SK-N-MC (cell line): ENCODE measurements around the gene SCYL1.

Experiments used
- DNase-seq: peaks from one replicate; pipeline ENCODE4 v3.0.0-alpha.2; 2011; ENCODE audit warnings: low read depth, low spot score
- H3K27ac ChIP-seq: fragments of 200-600 bp; sonication (generic); 2 replicates; pipeline ENCODE4 v1.5.1; 2016; ENCODE audit warnings: mixed run types
- H3K36me3 ChIP-seq: fragments of 200-600 bp; sonication (generic); 2 replicates; pipeline ENCODE4 v1.6.1; 2017; ENCODE audit warnings: antibody characterized with exemption, low read length, mixed read lengths; ENCODE audit not compliant: insufficient read depth
- H3K4me3 ChIP-seq: fragments of 200-600 bp; sonication (generic); 2 replicates; pipeline ENCODE4 v1.5.1; 2016
- H3K9ac ChIP-seq: fragments of 200-600 bp; sonication (generic); 2 replicates; pipeline ENCODE4 v1.8.0; 2017; ENCODE audit warnings: mixed run types, mixed read lengths; ENCODE audit not compliant: insufficient read length
- H3K9me3 ChIP-seq: fragments of 200-600 bp; sonication (generic); 2 replicates; pipeline ENCODE4 v1.6.1; 2017; ENCODE audit warnings: low read depth, mild to moderate bottlenecking, antibody characterized with exemption, low read length, moderate library complexity, mixed read lengths
- EZH2 ChIP-seq: fragments of 200-600 bp; sonication (generic); IDR thresholded peaks from one replicate; pipeline ENCODE4 v1.6.1; 2017; ENCODE audit warnings: antibody characterized with exemption
- FOXP2 ChIP-seq: optimal IDR thresholded peaks from 2 replicates; pipeline ENCODE3; 2011; ENCODE audit warnings: mild to moderate bottlenecking, moderate library complexity; ENCODE audit not compliant: insufficient read depth; ENCODE audit errors: extremely low read length, control extremely low read depth
- POLR2AphosphoS5 ChIP-seq: IDR thresholded peaks from 2 replicates; pipeline ENCODE4 v1.6.1; 2012; ENCODE audit warnings: mild to moderate bottlenecking, low read depth, low read length, borderline replicate concordance

SCYL1 gene

DNA sequence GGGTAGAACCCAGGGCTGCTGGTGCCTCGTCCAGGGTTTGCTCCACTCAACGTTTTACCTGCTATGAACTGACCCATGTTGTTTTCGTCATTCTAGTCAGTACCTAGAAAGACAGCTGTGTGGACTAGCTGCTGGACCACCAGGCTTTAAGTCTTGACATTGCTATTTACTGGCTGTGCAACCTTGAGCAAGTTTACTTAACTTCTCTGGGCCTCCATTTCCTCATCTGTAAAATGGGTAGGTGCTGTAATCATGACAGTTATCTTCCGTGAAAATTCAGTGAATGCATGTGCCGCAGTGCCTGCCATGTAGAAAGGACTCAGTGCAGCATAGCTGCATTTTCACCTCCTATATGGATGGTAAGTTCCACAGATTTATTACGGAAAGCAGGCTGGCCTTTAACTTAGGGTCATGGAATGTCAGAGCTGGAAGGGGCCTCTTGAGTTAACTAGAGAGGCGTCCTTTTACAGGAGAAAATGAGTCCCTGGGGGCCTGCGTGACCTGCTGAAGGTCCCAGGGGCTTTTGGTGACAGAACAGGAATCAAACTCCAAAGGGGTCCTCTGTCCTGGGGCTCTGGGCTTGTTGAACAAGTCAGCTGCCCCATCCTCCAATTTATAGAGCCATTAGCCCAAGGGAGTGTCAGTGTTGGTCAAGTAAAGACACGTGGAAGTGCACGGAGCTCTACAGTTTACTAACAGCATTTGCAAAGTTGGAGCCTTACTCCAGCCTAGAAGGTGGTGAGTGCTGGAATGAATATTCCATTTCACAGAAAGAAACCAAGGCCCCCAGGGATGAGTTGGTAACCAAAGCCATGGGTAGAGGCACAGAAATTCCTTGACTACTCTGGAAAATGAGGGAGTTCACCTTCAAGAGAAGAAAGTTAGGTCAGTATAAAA lies 38.1 kb upstream of the SCYL1 start:
- Histone ChIP-seq H3K36me3 (no peaks in the 10 kb centered on the region), H3K4me3 (no peak overlapping the region), H3K9me3 (no peaks in the 10 kb centered on the region), H3K9ac (no peak overlapping the region), H3K27ac (peak overlapping the region; percentile 74)
- TF ChIP-seq EZH2, result no peak
- no peak for TF ChIP-seq POLR2AphosphoS5
- TF ChIP-seq FOXP2, result no peak
- no peak for DNase-seq

DNA sequence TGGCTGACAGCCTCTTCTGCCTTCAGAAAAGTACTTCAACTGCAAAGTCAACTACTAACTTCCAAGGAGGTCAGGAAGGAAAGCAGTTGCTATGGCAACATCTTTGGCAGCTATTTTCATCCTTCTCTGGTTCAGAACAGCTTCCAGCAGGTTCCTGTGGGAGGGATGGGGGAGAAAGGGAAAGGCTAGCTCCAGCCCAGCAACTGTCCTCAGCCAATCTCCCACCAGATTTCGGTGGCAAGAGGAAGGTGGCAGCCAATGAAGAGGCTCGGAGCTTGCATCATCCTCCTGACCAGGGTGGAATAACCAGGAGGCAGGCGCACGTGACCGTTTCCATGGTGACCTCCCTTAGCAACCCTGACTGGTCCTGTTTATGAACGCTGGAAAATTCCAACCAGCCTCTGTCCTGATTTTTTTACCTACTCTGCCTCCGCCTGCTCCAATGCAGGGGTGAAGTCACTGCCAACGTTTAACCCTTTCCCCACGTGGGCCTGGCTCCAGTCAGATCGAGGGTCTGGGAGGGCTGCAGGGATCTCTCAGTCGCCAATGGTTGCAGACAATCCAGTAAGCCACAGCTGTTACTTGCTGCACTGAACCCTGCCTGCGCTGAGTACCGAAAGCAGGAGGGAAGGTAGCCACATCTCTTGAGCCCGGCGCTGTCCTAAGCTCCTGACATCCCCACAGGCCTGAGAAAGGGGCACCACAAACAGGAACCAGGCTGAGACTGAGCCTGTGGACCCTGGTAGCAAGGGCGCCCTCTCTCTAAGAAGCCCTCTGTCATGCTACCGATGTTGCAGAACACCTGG lies 37.2 kb upstream of the SCYL1 start:
- TF ChIP-seq FOXP2 (no peak), EZH2 (no peak), POLR2AphosphoS5 (no peak)

GRCh38 chr11:65488273-65489034 lies 36.4 kb upstream of the SCYL1 start:
- Histone ChIP-seq H3K9ac (no peak overlapping the region), H3K27ac (peak overlapping the region; percentile 85), H3K9me3 (no peaks in the 10 kb centered on the region), H3K4me3 (no peak overlapping the region), H3K36me3 (no peaks in the 10 kb centered on the region)
- no peak for TF ChIP-seq FOXP2
- TF ChIP-seq EZH2, result no peak
- TF ChIP-seq POLR2AphosphoS5, result no peak
- DNase-seq, result no peak

More for the DNA sequence above, 37.2 kb upstream of the SCYL1 start:
- peak overlapping the region; percentile 85 for H3K27ac ChIP-seq
- DNase-seq, result peak; percentile 94
- no peaks in the 10 kb centered on the region for H3K9me3 ChIP-seq
- no peaks in the 10 kb centered on the region for H3K36me3 ChIP-seq
- H3K9ac ChIP-seq, result no peak overlapping the region
- H3K4me3 ChIP-seq, result peak overlapping the region; percentile 61; the same call in 1 of the 2 replicates

DNA sequence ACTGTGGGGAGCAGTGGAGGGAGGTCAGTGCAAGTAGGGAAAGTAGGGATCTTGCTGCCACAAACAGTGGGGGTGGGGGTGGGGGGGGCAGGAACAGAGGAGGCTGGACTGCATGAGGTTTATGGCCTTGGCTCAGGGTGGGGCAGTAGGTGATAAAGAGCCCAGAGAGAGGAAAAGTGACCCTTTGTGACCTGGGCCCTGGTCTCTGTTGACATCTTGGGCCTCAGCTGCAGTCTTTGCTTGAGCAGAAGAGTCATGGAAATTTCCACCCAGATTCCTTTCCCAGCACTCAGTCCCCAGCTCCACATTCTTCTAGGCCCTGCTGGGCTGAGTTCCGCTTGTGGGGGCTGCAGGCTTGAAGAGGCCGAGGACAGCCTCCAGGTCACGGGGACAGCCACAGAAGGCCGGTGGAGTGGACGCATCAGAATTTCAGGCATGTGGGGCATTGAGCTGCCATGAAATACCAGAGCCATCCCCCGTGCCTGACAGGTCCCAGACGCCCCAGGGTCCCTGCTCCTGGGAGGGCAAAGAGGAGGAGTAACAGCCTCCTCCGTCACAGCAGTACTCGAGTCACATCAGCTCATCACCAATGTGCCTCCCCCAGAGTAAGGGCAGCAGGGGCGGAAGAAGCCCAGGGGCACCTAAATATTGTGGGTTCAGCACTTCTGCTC lies 35.7 kb upstream of the SCYL1 start:
- no peak for TF ChIP-seq FOXP2
- TF ChIP-seq POLR2AphosphoS5, result peak; percentile 29; the same call in 1 of the 2 replicates
- TF ChIP-seq EZH2, result no peak
- peak overlapping the region; percentile 15 for H3K9ac ChIP-seq
- no peaks in the 10 kb centered on the region for H3K36me3 ChIP-seq
- peak overlapping the region; percentile 85 for H3K27ac ChIP-seq
- no peak overlapping the region for H3K4me3 ChIP-seq
- no peak for DNase-seq
- no peaks in the 10 kb centered on the region for H3K9me3 ChIP-seq

DNA sequence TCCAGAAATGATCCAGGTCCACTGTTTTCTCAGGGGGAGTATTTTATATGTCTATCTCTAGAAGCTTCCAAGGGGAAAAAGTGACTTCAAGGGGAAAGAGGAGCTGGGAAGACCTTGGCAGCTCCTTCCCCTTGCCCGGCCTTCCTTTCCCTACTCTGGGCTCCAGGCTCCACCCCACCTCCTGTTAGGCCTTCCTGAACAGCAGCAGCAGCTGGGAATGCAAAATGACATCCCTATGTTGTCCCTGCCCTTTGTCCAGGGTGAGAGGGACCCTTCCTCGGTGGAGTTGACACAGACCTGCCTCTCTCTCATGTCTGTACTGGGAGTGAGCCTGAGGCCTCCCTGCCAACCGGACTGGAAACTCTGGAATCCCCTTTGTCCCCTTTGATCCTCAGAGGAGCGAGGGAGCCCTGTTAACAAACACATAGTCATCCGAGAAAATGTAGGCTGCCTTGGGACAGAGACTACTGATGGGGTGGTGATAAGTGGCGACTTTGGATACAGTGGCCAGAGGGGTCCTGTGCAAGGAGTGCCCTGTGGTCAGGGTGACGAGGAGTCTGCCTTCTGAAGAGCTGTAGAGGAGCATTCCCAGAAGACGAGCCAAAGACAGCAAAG lies 35.1 kb upstream of the SCYL1 start:
- peak overlapping the region; percentile 23 for H3K27ac ChIP-seq
- DNase-seq, result no peak
- H3K4me3 ChIP-seq, result no peak overlapping the region

GRCh38 chr11:65491163-65491465 lies 33.8 kb upstream of the SCYL1 start:
- no peaks in the 10 kb centered on the region for H3K9me3 ChIP-seq
- no peak overlapping the region for H3K4me3 ChIP-seq
- H3K9ac ChIP-seq, result peak overlapping the region; percentile 54
- peak overlapping the region; percentile 94 for H3K27ac ChIP-seq
- no peak for DNase-seq
- H3K36me3 ChIP-seq, result no peaks in the 10 kb centered on the region
- TF ChIP-seq EZH2 (no peak), POLR2AphosphoS5 (no peak), FOXP2 (no peak)

More for the DNA sequence above, 35.1 kb upstream of the SCYL1 start:
- TF ChIP-seq EZH2 (no peak), POLR2AphosphoS5 (0 out of 2 replicates have a peak, but pooled peaks have one; percentile 5), FOXP2 (no peak)
- no peaks in the 10 kb centered on the region for H3K9me3 ChIP-seq
- no peaks in the 10 kb centered on the region for H3K36me3 ChIP-seq
- H3K9ac ChIP-seq, result peak overlapping the region; percentile 15
